GM12892 (cell line): Measurements from ENCODE around the gene OTUB2.

ENCODE experiments used
- POLR2A ChIP-seq: IDR thresholded peaks from 2 replicates; pipeline ENCODE4 v1.6.1; 2011; ENCODE audit warnings: low read depth, low read length, control low read depth
- POLR2AphosphoS5 ChIP-seq: IDR thresholded peaks from 2 replicates; pipeline ENCODE4 v1.6.1; 2011; ENCODE audit warnings: low read depth, low read length, control low read depth
- TAF1 ChIP-seq: IDR thresholded peaks from 2 replicates; pipeline ENCODE4 v1.6.1; 2011; ENCODE audit warnings: low read depth, mild to moderate bottlenecking, control low read depth, low read length, borderline replicate concordance

DNA sequence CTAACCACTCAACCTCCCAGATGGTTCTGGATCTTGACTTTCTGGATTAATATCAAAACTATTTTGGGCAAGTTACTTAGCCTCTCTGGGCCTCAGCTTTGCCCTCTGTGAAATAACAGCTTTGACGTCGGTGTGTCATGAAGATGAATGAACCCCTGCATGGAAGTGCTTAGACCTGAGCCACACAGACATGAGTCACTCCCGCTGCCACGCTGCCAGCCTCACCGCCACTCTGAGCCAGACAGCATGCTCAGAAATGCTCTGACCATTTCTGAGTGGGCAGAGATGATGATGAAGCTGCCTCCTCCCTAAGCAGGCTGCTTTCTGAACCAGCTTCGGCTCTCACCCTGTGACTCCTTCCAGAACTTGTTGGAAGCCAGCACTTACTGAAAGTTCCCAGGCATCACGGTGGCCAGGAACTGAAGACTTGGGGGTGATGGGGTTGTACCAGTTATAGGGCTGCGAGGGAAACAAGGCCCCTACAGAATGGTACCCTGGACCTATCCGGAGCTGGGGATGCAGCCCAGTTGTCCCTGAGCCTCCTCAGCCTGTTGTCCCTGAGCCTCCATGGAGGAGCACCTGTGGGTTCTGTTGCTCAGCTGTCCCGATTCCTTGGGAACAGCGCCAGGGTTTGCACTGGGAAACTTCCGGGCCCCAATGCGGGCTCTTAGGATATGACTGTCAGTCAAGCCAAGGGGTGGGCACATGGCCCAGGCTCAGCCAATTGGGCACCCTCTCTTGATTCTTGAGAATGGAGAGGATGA, 31.0 kb upstream of the OTUB2 start:
- TF ChIP-seq POLR2A (no peak), TAF1 (no peak), POLR2AphosphoS5 (no peak)
